ENCODE measurements around the gene MEIS1.

The MEIS1 gene

GRCh38 chr2:66412874-66413273 lies 22.1 kb upstream of the MEIS1 start:
- H3K27ac ChIP-seq (ENCODE audit: low read length, poor library complexity, severe bottlenecking): no peak overlapping the region
- H3K14ac ChIP-seq (ENCODE audit: low read length in 2 of 2): no peak overlapping the region
- H3K9ac ChIP-seq (ENCODE audit: low read length): no peak overlapping the region
- no peak overlapping the region for H2AK5ac ChIP-seq (ENCODE audit: low read length, severe bottlenecking)
- no peaks in the 10 kb centered on the region for H3K79me1 ChIP-seq (replicated peaks; ENCODE audit: low read length, poor library complexity, severe bottlenecking)
- DNase-seq: no peak
- no peak overlapping the region for H2BK15ac ChIP-seq (ENCODE audit: low read depth, poor library complexity, severe bottlenecking)
- no peak overlapping the region for H3K4ac ChIP-seq (ENCODE audit: low read depth in 1 of 2, low read length in 2 of 2)
- 100% methylated on average over 1 of the region's 1 CpG for WGBS
- H3K27me3 ChIP-seq (ENCODE audit: control insufficient read depth in 1 of 2, insufficient read depth in 1 of 2, low read length in 2 of 2): no peaks in the 10 kb centered on the region
- no peak overlapping the region for H4K91ac ChIP-seq (ENCODE audit: low read length)
- no peak overlapping the region for H2AFZ ChIP-seq (ENCODE audit: low read depth, low read length)
- H3K18ac ChIP-seq (ENCODE audit: low read depth in 1 of 2, low read length in 2 of 2): no peak overlapping the region
- no peaks in the 10 kb centered on the region for H3K36me3 ChIP-seq (ENCODE audit: control insufficient read depth in 1 of 2, insufficient read depth in 2 of 2, low read depth in 1 of 2, low read length in 2 of 2)
- no peak overlapping the region for H3K4me3 ChIP-seq (ENCODE audit: insufficient read depth in 1 of 2, low read depth in 1 of 2, low read length in 2 of 2)
- no peak overlapping the region for H3K23ac ChIP-seq (ENCODE audit: low read length in 2 of 2)
- no peak overlapping the region for H2BK12ac ChIP-seq (ENCODE audit: low read length in 2 of 2)
- H2BK120ac ChIP-seq (ENCODE audit: low read depth, low read length): no peak overlapping the region
- H4K8ac ChIP-seq (ENCODE audit: low read length): no peak overlapping the region
- H3K9me3 ChIP-seq (ENCODE audit: control insufficient read depth, low read length): no peaks in the 10 kb centered on the region
- no peak overlapping the region for H2BK5ac ChIP-seq (ENCODE audit: low read depth, low read length, poor library complexity, severe bottlenecking)
- no peaks in the 10 kb centered on the region for H3K4me1 ChIP-seq (ENCODE audit: control insufficient read depth, insufficient read depth, low read depth, low read length)
- no peak overlapping the region for H3K4me2 ChIP-seq (ENCODE audit: low read length, poor library complexity, severe bottlenecking)

DNA sequence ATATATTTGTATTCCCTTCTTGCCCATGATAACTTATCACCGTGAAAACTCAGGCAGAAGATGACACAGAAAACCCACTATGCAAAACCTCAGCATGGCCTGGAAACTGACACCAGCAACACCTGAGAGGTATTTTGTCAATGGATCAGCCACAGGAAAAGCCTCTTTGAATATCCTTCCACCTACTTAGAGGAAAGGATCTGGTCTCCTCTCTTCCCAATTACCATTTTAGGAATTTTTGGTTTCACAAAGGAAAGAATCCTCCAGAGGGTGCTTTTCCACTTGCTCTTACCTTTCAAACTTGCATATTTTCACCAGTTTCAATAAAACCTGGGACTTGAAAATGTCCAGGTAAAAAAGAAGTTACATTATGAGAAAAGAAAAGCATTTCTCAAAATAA lies 20.0 kb upstream of the MEIS1 start:
- Histone ChIP-seq H2BK15ac (ENCODE audit: low read depth, poor library complexity, severe bottlenecking) (no peak overlapping the region), H2AFZ (ENCODE audit: low read depth, low read length) (no peak overlapping the region)
- 84% methylated on average over 1 of the region's 1 CpG for WGBS

DNA sequence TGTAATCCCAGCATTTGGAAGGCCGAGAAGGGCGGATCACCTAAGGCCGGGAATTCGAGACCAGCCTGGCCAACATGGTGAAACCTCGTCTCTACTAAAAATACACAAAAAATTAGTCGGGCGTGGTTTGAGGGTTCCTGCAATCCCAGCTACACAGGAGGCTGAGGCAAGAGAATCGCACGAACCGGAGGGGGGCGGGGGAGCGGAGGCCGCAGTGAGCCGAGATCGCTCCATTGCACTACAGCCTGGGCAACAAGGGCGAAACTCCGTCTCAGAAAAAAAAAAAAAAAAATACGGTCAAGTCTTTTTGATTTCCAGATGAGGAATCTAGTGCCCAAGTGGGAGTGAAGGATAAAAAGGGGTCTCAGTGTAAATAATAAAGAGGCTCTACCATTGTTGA lies 16.5 kb upstream of the MEIS1 start:
- no peak overlapping the region for H4K8ac ChIP-seq (ENCODE audit: low read length)
- 96% methylated on average over 17 of the region's 18 CpGs for WGBS

More for the DNA sequence above, 20.0 kb upstream of the MEIS1 start:
- H3K4me2 ChIP-seq (ENCODE audit: low read length, poor library complexity, severe bottlenecking): no peak overlapping the region
- no peaks in the 10 kb centered on the region for H3K4me1 ChIP-seq (ENCODE audit: control insufficient read depth, insufficient read depth, low read depth, low read length)
- H2AK5ac ChIP-seq (ENCODE audit: low read length, severe bottlenecking): no peak overlapping the region
- H4K91ac ChIP-seq (ENCODE audit: low read length): no peak overlapping the region
- no peaks in the 10 kb centered on the region for H3K36me3 ChIP-seq (ENCODE audit: control insufficient read depth in 1 of 2, insufficient read depth in 2 of 2, low read depth in 1 of 2, low read length in 2 of 2)
- DNase-seq: no peak
- H3K9ac ChIP-seq (ENCODE audit: low read length): no peak overlapping the region
- no peak overlapping the region for H3K18ac ChIP-seq (ENCODE audit: low read depth in 1 of 2, low read length in 2 of 2)
- no peak overlapping the region for H3K4me3 ChIP-seq (ENCODE audit: insufficient read depth in 1 of 2, low read depth in 1 of 2, low read length in 2 of 2)
- H2BK120ac ChIP-seq (ENCODE audit: low read depth, low read length): no peak overlapping the region
- H3K27me3 ChIP-seq (ENCODE audit: control insufficient read depth in 1 of 2, insufficient read depth in 1 of 2, low read length in 2 of 2): no peaks in the 10 kb centered on the region
- H3K4ac ChIP-seq (ENCODE audit: low read depth in 1 of 2, low read length in 2 of 2): no peak overlapping the region
- H3K9me3 ChIP-seq (ENCODE audit: control insufficient read depth, low read length): no peaks in the 10 kb centered on the region
- H2BK12ac ChIP-seq (ENCODE audit: low read length in 2 of 2): no peak overlapping the region
- H3K14ac ChIP-seq (ENCODE audit: low read length in 2 of 2): no peak overlapping the region
- H3K79me1 ChIP-seq (replicated peaks; ENCODE audit: low read length, poor library complexity, severe bottlenecking): no peaks in the 10 kb centered on the region
- no peak overlapping the region for H4K8ac ChIP-seq (ENCODE audit: low read length)
- H2BK5ac ChIP-seq (ENCODE audit: low read depth, low read length, poor library complexity, severe bottlenecking): no peak overlapping the region
- no peak overlapping the region for H3K27ac ChIP-seq (ENCODE audit: low read length, poor library complexity, severe bottlenecking)
- H3K23ac ChIP-seq (ENCODE audit: low read length in 2 of 2): no peak overlapping the region

GRCh38 chr2:66421612-66422011 lies 13.3 kb upstream of the MEIS1 start:
- H2BK120ac ChIP-seq (ENCODE audit: low read depth, low read length): no peak overlapping the region
- 95% methylated on average over 1 of the region's 1 CpG for WGBS
- H3K9me3 ChIP-seq (ENCODE audit: control insufficient read depth, low read length): no peaks in the 10 kb centered on the region
- H3K4ac ChIP-seq (ENCODE audit: low read depth in 1 of 2, low read length in 2 of 2): no peak overlapping the region
- no peak overlapping the region for H2BK12ac ChIP-seq (ENCODE audit: low read length in 2 of 2)
- H4K8ac ChIP-seq (ENCODE audit: low read length): no peak overlapping the region
- H2AK5ac ChIP-seq (ENCODE audit: low read length, severe bottlenecking): no peak overlapping the region
- no peak overlapping the region for H4K91ac ChIP-seq (ENCODE audit: low read length)
- H2BK15ac ChIP-seq (ENCODE audit: low read depth, poor library complexity, severe bottlenecking): no peak overlapping the region
- peaks cover 14% of the 10 kb centered on the region for H3K4me1 ChIP-seq (ENCODE audit: control insufficient read depth, insufficient read depth, low read depth, low read length)
- H3K14ac ChIP-seq (ENCODE audit: low read length in 2 of 2): no peak overlapping the region
- H2BK5ac ChIP-seq (ENCODE audit: low read depth, low read length, poor library complexity, severe bottlenecking): no peak overlapping the region
- no peak overlapping the region for H3K23ac ChIP-seq (ENCODE audit: low read length in 2 of 2)
- H3K27ac ChIP-seq (ENCODE audit: low read length, poor library complexity, severe bottlenecking): no peak overlapping the region
- no peaks in the 10 kb centered on the region for H3K79me1 ChIP-seq (replicated peaks; ENCODE audit: low read length, poor library complexity, severe bottlenecking)
- H2AFZ ChIP-seq (ENCODE audit: low read depth, low read length): no peak overlapping the region
- no peak overlapping the region for H3K4me3 ChIP-seq (ENCODE audit: insufficient read depth in 1 of 2, low read depth in 1 of 2, low read length in 2 of 2)
- no peak overlapping the region for H3K4me2 ChIP-seq (ENCODE audit: low read length, poor library complexity, severe bottlenecking)
- no peak for DNase-seq
- H3K9ac ChIP-seq (ENCODE audit: low read length): no peak overlapping the region
- H3K36me3 ChIP-seq (ENCODE audit: control insufficient read depth in 1 of 2, insufficient read depth in 2 of 2, low read depth in 1 of 2, low read length in 2 of 2): no peaks in the 10 kb centered on the region
- H3K27me3 ChIP-seq (ENCODE audit: control insufficient read depth in 1 of 2, insufficient read depth in 1 of 2, low read length in 2 of 2): peaks cover 19 to 33% of the 10 kb centered on the region in 2 experiments
- H3K18ac ChIP-seq (ENCODE audit: low read depth in 1 of 2, low read length in 2 of 2): no peak overlapping the region

More for the DNA sequence above, 16.5 kb upstream of the MEIS1 start:
- no peak overlapping the region for H3K23ac ChIP-seq (ENCODE audit: low read length in 2 of 2)
- no peak overlapping the region for H3K4ac ChIP-seq (ENCODE audit: low read depth in 1 of 2, low read length in 2 of 2)
- no peak overlapping the region for H2AK5ac ChIP-seq (ENCODE audit: low read length, severe bottlenecking)
- no peak overlapping the region for H2BK120ac ChIP-seq (ENCODE audit: low read depth, low read length)
- H2BK12ac ChIP-seq (ENCODE audit: low read length in 2 of 2): no peak overlapping the region
- H2BK15ac ChIP-seq (ENCODE audit: low read depth, poor library complexity, severe bottlenecking): no peak overlapping the region
- no peak overlapping the region for H3K14ac ChIP-seq (ENCODE audit: low read length in 2 of 2)
- H3K27me3 ChIP-seq (ENCODE audit: control insufficient read depth in 1 of 2, insufficient read depth in 1 of 2, low read length in 2 of 2): peaks cover 0 to 9% of the 10 kb centered on the region in 2 experiments
- H4K91ac ChIP-seq (ENCODE audit: low read length): no peak overlapping the region
- H2BK5ac ChIP-seq (ENCODE audit: low read depth, low read length, poor library complexity, severe bottlenecking): no peak overlapping the region
- H3K4me3 ChIP-seq (ENCODE audit: insufficient read depth in 1 of 2, low read depth in 1 of 2, low read length in 2 of 2): no peak overlapping the region
- no peak overlapping the region for H3K18ac ChIP-seq (ENCODE audit: low read depth in 1 of 2, low read length in 2 of 2)
- H2AFZ ChIP-seq (ENCODE audit: low read depth, low read length): no peak overlapping the region
- H3K36me3 ChIP-seq (ENCODE audit: control insufficient read depth in 1 of 2, insufficient read depth in 2 of 2, low read depth in 1 of 2, low read length in 2 of 2): no peaks in the 10 kb centered on the region
- DNase-seq: no peak
- no peak overlapping the region for H3K9ac ChIP-seq (ENCODE audit: low read length)
- H3K9me3 ChIP-seq (ENCODE audit: control insufficient read depth, low read length): no peaks in the 10 kb centered on the region
- H3K4me1 ChIP-seq (ENCODE audit: control insufficient read depth, insufficient read depth, low read depth, low read length): no peaks in the 10 kb centered on the region
- H3K27ac ChIP-seq (ENCODE audit: low read length, poor library complexity, severe bottlenecking): no peak overlapping the region
- no peaks in the 10 kb centered on the region for H3K79me1 ChIP-seq (replicated peaks; ENCODE audit: low read length, poor library complexity, severe bottlenecking)
- no peak overlapping the region for H3K4me2 ChIP-seq (ENCODE audit: low read length, poor library complexity, severe bottlenecking)
